Stomach smooth muscle (tissue), 2 donors: ENCODE data around the gene PSMG3.

Experiments
- H3K27ac ChIP-seq: one replicate; pipeline ENCODE4 v1.7.0; 2013; ENCODE audit warnings: mild to moderate bottlenecking, low read length, inconsistent platforms
- H3K27me3 ChIP-seq, 2 donors: one replicate each; pipeline ENCODE4 v1.7.0; 2013; ENCODE audit warnings: low read length in 2 of 2; ENCODE audit not compliant: insufficient read depth in 2 of 2, control insufficient read depth in 1 of 2
- H3K36me3 ChIP-seq, 2 donors: one replicate each; pipeline ENCODE4 v1.7.0; 2013; ENCODE audit warnings: low read length in 2 of 2; ENCODE audit not compliant: control insufficient read depth in 2 of 2, insufficient read depth in 2 of 2
- H3K4me1 ChIP-seq: one replicate; pipeline ENCODE4 v1.7.0; 2013; ENCODE audit warnings: low read length; ENCODE audit not compliant: control insufficient read depth, insufficient read depth
- H3K4me3 ChIP-seq, 2 donors: one replicate each; pipeline ENCODE4 v1.7.0; 2013; ENCODE audit warnings: low read length in 2 of 2
- H3K9ac ChIP-seq, 2 donors: one replicate each; pipeline ENCODE4 v1.7.0; 2013; ENCODE audit warnings: low read length in 2 of 2, mild to moderate bottlenecking in 1 of 2
- H3K9me3 ChIP-seq, 2 donors: one replicate each; pipeline ENCODE4 v1.7.0; 2013; ENCODE audit warnings: low read length in 2 of 2; ENCODE audit not compliant: control insufficient read depth in 2 of 2
- donor health status: healthy.
- donor health status: Pancreatic carcinoma.

The PSMG3 gene

GRCh38 chr7:1542841-1543747 is 26.7 kb downstream of the PSMG3 start:
- Histone ChIP-seq H3K4me3 (no peak overlapping the region), H3K9me3 (no peaks in the 10 kb centered on the region), H3K27me3 (no peaks in the 10 kb centered on the region), H3K4me1 (peaks cover 14% of the 10 kb centered on the region), H3K36me3 (peaks cover 7 to 14% of the 10 kb centered on the region in 2 donors), H3K9ac (no peak overlapping the region), H3K27ac (no peak overlapping the region)

- Histone ChIP-seq H3K36me3 (peaks cover 7 to 14% of the 10 kb centered on the region in 2 donors), H3K27ac (no peak overlapping the region), H3K9me3 (no peaks in the 10 kb centered on the region), H3K4me1 (peaks cover 22% of the 10 kb centered on the region), H3K27me3 (no peaks in the 10 kb centered on the region), H3K4me3 (no peak overlapping the region), H3K9ac (no peak overlapping the region)
These were observed 27.5 kb downstream of the PSMG3 start for GRCh38 chr7:1542329-1542728.

- Histone ChIP-seq H3K4me1 (peaks cover 29% of the 10 kb centered on the region), H3K4me3 (no peak overlapping the region), H3K27ac (no peak overlapping the region), H3K36me3 (peaks cover 7 to 14% of the 10 kb centered on the region in 2 donors), H3K9me3 (no peaks in the 10 kb centered on the region), H3K27me3 (no peaks in the 10 kb centered on the region), H3K9ac (no peak overlapping the region)
These were observed 28.2 kb downstream of the PSMG3 start for GRCh38 chr7:1541431-1542162.

GRCh38 chr7:1540776-1541271 is 29.0 kb downstream of the PSMG3 start:
- H3K9me3 ChIP-seq: no peaks in the 10 kb centered on the region
- H3K27ac ChIP-seq: no peak overlapping the region
- H3K36me3 ChIP-seq: peaks cover 7 to 14% of the 10 kb centered on the region in 2 donors
- H3K4me3 ChIP-seq: no peak overlapping the region
- H3K9ac ChIP-seq: no peak overlapping the region
- H3K27me3 ChIP-seq: no peaks in the 10 kb centered on the region
- peaks cover 35% of the 10 kb centered on the region for H3K4me1 ChIP-seq

- H3K27ac ChIP-seq: no peak overlapping the region
These were observed 29.7 kb downstream of the PSMG3 start for GRCh38 chr7:1539882-1540775.

GRCh38 chr7:1539181-1539881 is 30.5 kb downstream of the PSMG3 start:
- Histone ChIP-seq H3K9me3 (no peaks in the 10 kb centered on the region), H3K4me3 (no peak overlapping the region), H3K27ac (peak overlapping the region; percentile 98), H3K4me1 (peaks cover 33% of the 10 kb centered on the region), H3K27me3 (no peaks in the 10 kb centered on the region), H3K36me3 (peaks cover 7 to 14% of the 10 kb centered on the region in 2 donors), H3K9ac (no peak overlapping the region)

More at GRCh38 chr7:1539882-1540775, 29.7 kb downstream of the PSMG3 start:
- Histone ChIP-seq H3K9me3 (no peaks in the 10 kb centered on the region), H3K4me3 (no peak overlapping the region), H3K36me3 (peaks cover 7 to 14% of the 10 kb centered on the region in 2 donors), H3K27me3 (no peaks in the 10 kb centered on the region), H3K4me1 (peaks cover 35% of the 10 kb centered on the region), H3K9ac (no peak overlapping the region)

GRCh38 chr7:1538544-1539180 is 31.2 kb downstream of the PSMG3 start:
- H3K36me3 ChIP-seq: peaks cover 7 to 14% of the 10 kb centered on the region in 2 donors
- H3K27ac ChIP-seq: peak overlapping the region; percentile 98
- H3K4me3 ChIP-seq: peak overlapping the region in 1 of 2 donors; percentile 81
- no peaks in the 10 kb centered on the region for H3K9me3 ChIP-seq
- H3K9ac ChIP-seq: peak overlapping the region in 1 of 2 donors; percentile 42
- H3K27me3 ChIP-seq: no peaks in the 10 kb centered on the region
- peaks cover 38% of the 10 kb centered on the region for H3K4me1 ChIP-seq

- Histone ChIP-seq H3K4me3 (peak overlapping the region; percentile 77 to 81), H3K36me3 (peaks cover 7 to 14% of the 10 kb centered on the region in 2 donors), H3K27ac (peak overlapping the region; percentile 98), H3K9me3 (no peaks in the 10 kb centered on the region), H3K4me1 (peaks cover 47% of the 10 kb centered on the region), H3K9ac (peak overlapping the region; percentile 85 to 92), H3K27me3 (no peaks in the 10 kb centered on the region)
These were observed 32.1 kb downstream of the PSMG3 start for GRCh38 chr7:1537535-1538412.
